ENCODE measurements around the gene EEF1AKMT3. TPM values are rescaled to one million over a fixed set of nuclear protein-coding genes. Genes with fewer than 3 reads are reported as not detected.

Gene EEF1AKMT3
- total and polyA plus RNA-seq, 2 experiments from 2014 or later, result 1.3 to 5.3 TPM

DNA sequence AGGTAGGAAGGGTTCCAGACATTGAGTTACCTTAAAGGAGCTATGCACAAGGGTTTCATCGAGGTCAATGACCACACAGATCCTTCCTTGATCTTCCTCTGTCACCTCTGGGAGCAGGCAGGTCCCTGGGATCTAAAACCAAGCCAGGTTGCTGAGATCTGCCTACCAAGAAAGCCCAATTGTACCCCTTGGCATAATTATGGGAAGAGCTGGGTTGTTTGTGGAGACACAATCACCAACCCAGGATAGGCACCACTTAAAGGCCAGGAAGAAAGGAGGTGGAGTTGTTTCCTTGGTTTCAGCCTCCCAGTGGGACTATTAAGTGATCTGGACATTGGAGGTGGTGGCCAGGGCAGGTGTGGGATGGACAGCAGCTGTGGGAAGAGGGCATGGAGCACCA is 54.6 kb downstream of the EEF1AKMT3 start:
- Mint-ChIP-seq H3K27ac (no peak overlapping the region), H3K4me1 (peaks cover 13% of the 10 kb centered on the region), H3K36me3 (ENCODE audit: low read depth) (peaks cover 74% of the 10 kb centered on the region), H3K4me3 (no peak overlapping the region), H3K9me3 (no peaks in the 10 kb centered on the region), H3K27me3 (ENCODE audit: insufficient read depth, low read depth, poor library complexity) (peaks cover 8% of the 10 kb centered on the region)
- no peaks in the 10 kb centered on the region for H3K27me3 ChIP-seq (ENCODE audit: insufficient read depth)
- H3K4me3 ChIP-seq, result no peak overlapping the region
- peaks cover 4% of the 10 kb centered on the region; the same call in 1 of the 2 replicates for H3F3A ChIP-seq (replicated peaks; ENCODE audit: low read depth)
- H3K4me2 ChIP-seq, result no peak overlapping the region
- TF ChIP-seq NANOG (IDR thresholded peaks at IDR 0.05; ENCODE audit: borderline replicate concordance), result no peak
- TF ChIP-seq EZH2 (IDR thresholded peaks at IDR 0.05; ENCODE audit: low read depth, unreplicated experiment), result no peak
- TF ChIP-seq CREB1 (CRISPR knock-in tag; IDR thresholded peaks at IDR 0.05; ENCODE audit: low read depth), result no peak
- TF ChIP-seq ZNF114 (CRISPR knock-in tag; IDR thresholded peaks at IDR 0.05), result no peak
- TF ChIP-seq, protein P1, sequence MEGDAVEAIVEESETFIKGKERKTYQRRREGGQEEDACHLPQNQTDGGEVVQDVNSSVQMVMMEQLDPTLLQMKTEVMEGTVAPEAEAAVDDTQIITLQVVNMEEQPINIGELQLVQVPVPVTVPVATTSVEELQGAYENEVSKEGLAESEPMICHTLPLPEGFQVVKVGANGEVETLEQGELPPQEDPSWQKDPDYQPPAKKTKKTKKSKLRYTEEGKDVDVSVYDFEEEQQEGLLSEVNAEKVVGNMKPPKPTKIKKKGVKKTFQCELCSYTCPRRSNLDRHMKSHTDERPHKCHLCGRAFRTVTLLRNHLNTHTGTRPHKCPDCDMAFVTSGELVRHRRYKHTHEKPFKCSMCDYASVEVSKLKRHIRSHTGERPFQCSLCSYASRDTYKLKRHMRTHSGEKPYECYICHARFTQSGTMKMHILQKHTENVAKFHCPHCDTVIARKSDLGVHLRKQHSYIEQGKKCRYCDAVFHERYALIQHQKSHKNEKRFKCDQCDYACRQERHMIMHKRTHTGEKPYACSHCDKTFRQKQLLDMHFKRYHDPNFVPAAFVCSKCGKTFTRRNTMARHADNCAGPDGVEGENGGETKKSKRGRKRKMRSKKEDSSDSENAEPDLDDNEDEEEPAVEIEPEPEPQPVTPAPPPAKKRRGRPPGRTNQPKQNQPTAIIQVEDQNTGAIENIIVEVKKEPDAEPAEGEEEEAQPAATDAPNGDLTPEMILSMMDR (conservative IDR thresholded peaks at IDR 0.05; ENCODE audit: low read depth in 2 of 2), result no peak
- no peak for TF ChIP-seq ZNF331 (CRISPR knock-in tag; IDR thresholded peaks at IDR 0.05; ENCODE audit: low read depth)
- TF ChIP-seq JUNB (IDR thresholded peaks at IDR 0.05; ENCODE audit: unreplicated experiment), result no peak
- no peak for TF ChIP-seq EZH2phosphoT487 (IDR thresholded peaks at IDR 0.05; ENCODE audit: unreplicated experiment)
- TF ChIP-seq, protein P2, sequence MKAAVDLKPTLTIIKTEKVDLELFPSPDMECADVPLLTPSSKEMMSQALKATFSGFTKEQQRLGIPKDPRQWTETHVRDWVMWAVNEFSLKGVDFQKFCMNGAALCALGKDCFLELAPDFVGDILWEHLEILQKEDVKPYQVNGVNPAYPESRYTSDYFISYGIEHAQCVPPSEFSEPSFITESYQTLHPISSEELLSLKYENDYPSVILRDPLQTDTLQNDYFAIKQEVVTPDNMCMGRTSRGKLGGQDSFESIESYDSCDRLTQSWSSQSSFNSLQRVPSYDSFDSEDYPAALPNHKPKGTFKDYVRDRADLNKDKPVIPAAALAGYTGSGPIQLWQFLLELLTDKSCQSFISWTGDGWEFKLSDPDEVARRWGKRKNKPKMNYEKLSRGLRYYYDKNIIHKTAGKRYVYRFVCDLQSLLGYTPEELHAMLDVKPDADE (IDR thresholded peaks at IDR 0.05), result no peak
- TF ChIP-seq, protein P3, sequence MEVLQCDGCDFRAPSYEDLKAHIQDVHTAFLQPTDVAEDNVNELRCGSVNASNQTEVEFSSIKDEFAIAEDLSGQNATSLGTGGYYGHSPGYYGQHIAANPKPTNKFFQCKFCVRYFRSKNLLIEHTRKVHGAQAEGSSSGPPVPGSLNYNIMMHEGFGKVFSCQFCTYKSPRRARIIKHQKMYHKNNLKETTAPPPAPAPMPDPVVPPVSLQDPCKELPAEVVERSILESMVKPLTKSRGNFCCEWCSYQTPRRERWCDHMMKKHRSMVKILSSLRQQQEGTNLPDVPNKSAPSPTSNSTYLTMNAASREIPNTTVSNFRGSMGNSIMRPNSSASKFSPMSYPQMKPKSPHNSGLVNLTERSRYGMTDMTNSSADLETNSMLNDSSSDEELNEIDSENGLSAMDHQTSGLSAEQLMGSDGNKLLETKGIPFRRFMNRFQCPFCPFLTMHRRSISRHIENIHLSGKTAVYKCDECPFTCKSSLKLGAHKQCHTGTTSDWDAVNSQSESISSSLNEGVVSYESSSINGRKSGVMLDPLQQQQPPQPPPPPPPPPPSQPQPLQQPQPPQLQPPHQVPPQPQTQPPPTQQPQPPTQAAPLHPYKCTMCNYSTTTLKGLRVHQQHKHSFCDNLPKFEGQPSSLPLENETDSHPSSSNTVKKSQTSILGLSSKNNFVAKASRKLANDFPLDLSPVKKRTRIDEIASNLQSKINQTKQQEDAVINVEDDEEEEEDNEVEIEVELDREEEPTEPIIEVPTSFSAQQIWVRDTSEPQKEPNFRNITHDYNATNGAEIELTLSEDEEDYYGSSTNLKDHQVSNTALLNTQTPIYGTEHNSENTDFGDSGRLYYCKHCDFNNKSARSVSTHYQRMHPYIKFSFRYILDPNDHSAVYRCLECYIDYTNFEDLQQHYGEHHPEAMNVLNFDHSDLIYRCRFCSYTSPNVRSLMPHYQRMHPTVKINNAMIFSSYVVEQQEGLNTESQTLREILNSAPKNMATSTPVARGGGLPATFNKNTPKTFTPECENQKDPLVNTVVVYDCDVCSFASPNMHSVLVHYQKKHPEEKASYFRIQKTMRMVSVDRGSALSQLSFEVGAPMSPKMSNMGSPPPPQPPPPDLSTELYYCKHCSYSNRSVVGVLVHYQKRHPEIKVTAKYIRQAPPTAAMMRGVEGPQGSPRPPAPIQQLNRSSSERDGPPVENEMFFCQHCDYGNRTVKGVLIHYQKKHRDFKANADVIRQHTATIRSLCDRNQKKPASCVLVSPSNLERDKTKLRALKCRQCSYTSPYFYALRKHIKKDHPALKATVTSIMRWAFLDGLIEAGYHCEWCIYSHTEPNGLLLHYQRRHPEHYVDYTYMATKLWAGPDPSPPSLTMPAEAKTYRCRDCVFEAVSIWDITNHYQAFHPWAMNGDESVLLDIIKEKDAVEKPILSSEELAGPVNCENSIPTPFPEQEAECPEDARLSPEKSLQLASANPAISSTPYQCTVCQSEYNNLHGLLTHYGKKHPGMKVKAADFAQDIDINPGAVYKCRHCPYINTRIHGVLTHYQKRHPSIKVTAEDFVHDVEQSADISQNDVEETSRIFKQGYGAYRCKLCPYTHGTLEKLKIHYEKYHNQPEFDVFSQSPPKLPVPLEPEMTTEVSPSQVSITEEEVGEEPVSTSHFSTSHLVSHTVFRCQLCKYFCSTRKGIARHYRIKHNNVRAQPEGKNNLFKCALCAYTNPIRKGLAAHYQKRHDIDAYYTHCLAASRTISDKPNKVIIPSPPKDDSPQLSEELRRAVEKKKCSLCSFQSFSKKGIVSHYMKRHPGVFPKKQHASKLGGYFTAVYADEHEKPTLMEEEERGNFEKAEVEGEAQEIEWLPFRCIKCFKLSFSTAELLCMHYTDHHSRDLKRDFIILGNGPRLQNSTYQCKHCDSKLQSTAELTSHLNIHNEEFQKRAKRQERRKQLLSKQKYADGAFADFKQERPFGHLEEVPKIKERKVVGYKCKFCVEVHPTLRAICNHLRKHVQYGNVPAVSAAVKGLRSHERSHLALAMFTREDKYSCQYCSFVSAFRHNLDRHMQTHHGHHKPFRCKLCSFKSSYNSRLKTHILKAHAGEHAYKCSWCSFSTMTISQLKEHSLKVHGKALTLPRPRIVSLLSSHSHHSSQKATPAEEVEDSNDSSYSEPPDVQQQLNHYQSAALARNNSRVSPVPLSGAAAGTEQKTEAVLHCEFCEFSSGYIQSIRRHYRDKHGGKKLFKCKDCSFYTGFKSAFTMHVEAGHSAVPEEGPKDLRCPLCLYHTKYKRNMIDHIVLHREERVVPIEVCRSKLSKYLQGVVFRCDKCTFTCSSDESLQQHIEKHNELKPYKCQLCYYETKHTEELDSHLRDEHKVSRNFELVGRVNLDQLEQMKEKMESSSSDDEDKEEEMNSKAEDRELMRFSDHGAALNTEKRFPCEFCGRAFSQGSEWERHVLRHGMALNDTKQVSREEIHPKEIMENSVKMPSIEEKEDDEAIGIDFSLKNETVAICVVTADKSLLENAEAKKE (CRISPR knock-in tag; IDR thresholded peaks at IDR 0.05), result no peak
- TF ChIP-seq, protein P4, sequence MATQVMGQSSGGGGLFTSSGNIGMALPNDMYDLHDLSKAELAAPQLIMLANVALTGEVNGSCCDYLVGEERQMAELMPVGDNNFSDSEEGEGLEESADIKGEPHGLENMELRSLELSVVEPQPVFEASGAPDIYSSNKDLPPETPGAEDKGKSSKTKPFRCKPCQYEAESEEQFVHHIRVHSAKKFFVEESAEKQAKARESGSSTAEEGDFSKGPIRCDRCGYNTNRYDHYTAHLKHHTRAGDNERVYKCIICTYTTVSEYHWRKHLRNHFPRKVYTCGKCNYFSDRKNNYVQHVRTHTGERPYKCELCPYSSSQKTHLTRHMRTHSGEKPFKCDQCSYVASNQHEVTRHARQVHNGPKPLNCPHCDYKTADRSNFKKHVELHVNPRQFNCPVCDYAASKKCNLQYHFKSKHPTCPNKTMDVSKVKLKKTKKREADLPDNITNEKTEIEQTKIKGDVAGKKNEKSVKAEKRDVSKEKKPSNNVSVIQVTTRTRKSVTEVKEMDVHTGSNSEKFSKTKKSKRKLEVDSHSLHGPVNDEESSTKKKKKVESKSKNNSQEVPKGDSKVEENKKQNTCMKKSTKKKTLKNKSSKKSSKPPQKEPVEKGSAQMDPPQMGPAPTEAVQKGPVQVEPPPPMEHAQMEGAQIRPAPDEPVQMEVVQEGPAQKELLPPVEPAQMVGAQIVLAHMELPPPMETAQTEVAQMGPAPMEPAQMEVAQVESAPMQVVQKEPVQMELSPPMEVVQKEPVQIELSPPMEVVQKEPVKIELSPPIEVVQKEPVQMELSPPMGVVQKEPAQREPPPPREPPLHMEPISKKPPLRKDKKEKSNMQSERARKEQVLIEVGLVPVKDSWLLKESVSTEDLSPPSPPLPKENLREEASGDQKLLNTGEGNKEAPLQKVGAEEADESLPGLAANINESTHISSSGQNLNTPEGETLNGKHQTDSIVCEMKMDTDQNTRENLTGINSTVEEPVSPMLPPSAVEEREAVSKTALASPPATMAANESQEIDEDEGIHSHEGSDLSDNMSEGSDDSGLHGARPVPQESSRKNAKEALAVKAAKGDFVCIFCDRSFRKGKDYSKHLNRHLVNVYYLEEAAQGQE (IDR thresholded peaks at IDR 0.05; ENCODE audit: unreplicated experiment), result no peak
- TF ChIP-seq STAT1 (IDR thresholded peaks at IDR 0.05; ENCODE audit: unreplicated experiment), result no peak
- TF ChIP-seq POLR2AphosphoS5 (IDR thresholded peaks at IDR 0.05; ENCODE audit: low read depth), result no peak
- peaks cover 33% of the 10 kb centered on the region for H3K79me2 ChIP-seq (replicated peaks; ENCODE audit: insufficient read depth)
- ATAC-seq, result no peak
- no peak for DNase-seq (ENCODE audit: low spot score)
- H2AFZ ChIP-seq, result no peak overlapping the region
- no peaks in the 10 kb centered on the region for H3K9me2 ChIP-seq (ENCODE audit: insufficient read depth)
- peaks cover 18% of the 10 kb centered on the region for H4K20me1 ChIP-seq (replicated peaks; ENCODE audit: insufficient read depth)
- 0 out of 2 replicates have a peak, but pooled peaks cover 5% of the 10 kb centered on the region for H3K4me1 ChIP-seq (ENCODE audit: insufficient read depth)
- H3K36me3 ChIP-seq (ENCODE audit: insufficient read depth), result peaks cover 40% of the 10 kb centered on the region
- no peak overlapping the region for H3K27ac ChIP-seq (ENCODE audit: low read depth)
